ENCODE results near the gene ERC2. TPM values are rescaled to one million over a fixed set of nuclear protein-coding genes. Genes with fewer than 3 reads are reported as not detected.

ERC2 gene
- total and polyA plus RNA-seq, 2 donors (not counting 1 experiment from before 2014, with no cell fraction given): 0.14 to 0.17 TPM

- Histone ChIP-seq H4K20me1 (ENCODE audit: control insufficient read depth, extremely low read depth, insufficient read depth, low read length) (no peaks in the 10 kb centered on the region), H3K9me3 (ENCODE audit: control insufficient read depth, insufficient read depth, low read depth, low read length) (no peaks in the 10 kb centered on the region), H3K4me2 (ENCODE audit: extremely low read depth, insufficient read depth, low read length) (no peak overlapping the region), H3K4me1 (ENCODE audit: control insufficient read depth, extremely low read depth, insufficient read depth, low read length) (no peaks in the 10 kb centered on the region), H3K27ac (ENCODE audit: insufficient read depth, low read length) (no peak overlapping the region), H2AFZ (ENCODE audit: low read length) (no peak overlapping the region), H3K79me2 (ENCODE audit: control insufficient read depth, insufficient read depth, low read length) (no peaks in the 10 kb centered on the region), H3K36me3 (ENCODE audit: control insufficient read depth, insufficient read depth, low read length) (no peaks in the 10 kb centered on the region), H3K9ac (ENCODE audit: insufficient read depth, low read length) (no peak overlapping the region), H3K27me3 (ENCODE audit: control insufficient read depth, insufficient read depth, low read length) (no peaks in the 10 kb centered on the region), H3K4me3 (replicated peaks in 1 of 4; ENCODE audit: control extremely low read depth in 1 of 4, insufficient read depth in 1 of 4, low read depth in 3 of 4, low read length in 4 of 4) (no peak overlapping the region)
- DNase-seq (ENCODE audit: low read depth in 2 of 2): peak in 1 of 2 donors; percentile 5
- TF ChIP-seq, protein P1, sequence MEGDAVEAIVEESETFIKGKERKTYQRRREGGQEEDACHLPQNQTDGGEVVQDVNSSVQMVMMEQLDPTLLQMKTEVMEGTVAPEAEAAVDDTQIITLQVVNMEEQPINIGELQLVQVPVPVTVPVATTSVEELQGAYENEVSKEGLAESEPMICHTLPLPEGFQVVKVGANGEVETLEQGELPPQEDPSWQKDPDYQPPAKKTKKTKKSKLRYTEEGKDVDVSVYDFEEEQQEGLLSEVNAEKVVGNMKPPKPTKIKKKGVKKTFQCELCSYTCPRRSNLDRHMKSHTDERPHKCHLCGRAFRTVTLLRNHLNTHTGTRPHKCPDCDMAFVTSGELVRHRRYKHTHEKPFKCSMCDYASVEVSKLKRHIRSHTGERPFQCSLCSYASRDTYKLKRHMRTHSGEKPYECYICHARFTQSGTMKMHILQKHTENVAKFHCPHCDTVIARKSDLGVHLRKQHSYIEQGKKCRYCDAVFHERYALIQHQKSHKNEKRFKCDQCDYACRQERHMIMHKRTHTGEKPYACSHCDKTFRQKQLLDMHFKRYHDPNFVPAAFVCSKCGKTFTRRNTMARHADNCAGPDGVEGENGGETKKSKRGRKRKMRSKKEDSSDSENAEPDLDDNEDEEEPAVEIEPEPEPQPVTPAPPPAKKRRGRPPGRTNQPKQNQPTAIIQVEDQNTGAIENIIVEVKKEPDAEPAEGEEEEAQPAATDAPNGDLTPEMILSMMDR (conservative IDR thresholded peaks at IDR 0.05 in 1 of 2, IDR thresholded peaks at IDR 0.05 in 1 of 2; ENCODE audit: low read depth in 1 of 2, low read length in 2 of 2): no peak
- TF ChIP-seq EZH2 (IDR thresholded peaks at IDR 0.05; ENCODE audit: low read length, missing control alignments): no peak
Observed at GRCh38 chr3:56295161-56295560, 173.1 kb downstream of the ERC2 start.

GRCh38 chr3:56294286-56294685 lies 174.0 kb downstream of the ERC2 start:
- Histone ChIP-seq H3K4me1 (ENCODE audit: control insufficient read depth, extremely low read depth, insufficient read depth, low read length) (no peaks in the 10 kb centered on the region), H3K9me3 (ENCODE audit: control insufficient read depth, insufficient read depth, low read depth, low read length) (no peaks in the 10 kb centered on the region), H3K9ac (ENCODE audit: insufficient read depth, low read length) (no peak overlapping the region), H2AFZ (ENCODE audit: low read length) (no peak overlapping the region), H4K20me1 (ENCODE audit: control insufficient read depth, extremely low read depth, insufficient read depth, low read length) (no peaks in the 10 kb centered on the region), H3K4me2 (ENCODE audit: extremely low read depth, insufficient read depth, low read length) (no peak overlapping the region), H3K4me3 (replicated peaks in 1 of 4; ENCODE audit: control extremely low read depth in 1 of 4, insufficient read depth in 1 of 4, low read depth in 3 of 4, low read length in 4 of 4) (no peak overlapping the region), H3K27me3 (ENCODE audit: control insufficient read depth, insufficient read depth, low read length) (no peaks in the 10 kb centered on the region), H3K79me2 (ENCODE audit: control insufficient read depth, insufficient read depth, low read length) (no peaks in the 10 kb centered on the region), H3K27ac (ENCODE audit: insufficient read depth, low read length) (no peak overlapping the region), H3K36me3 (ENCODE audit: control insufficient read depth, insufficient read depth, low read length) (no peaks in the 10 kb centered on the region)
- no peak for DNase-seq (ENCODE audit: low read depth in 2 of 2)
- TF ChIP-seq, protein P1 (conservative IDR thresholded peaks at IDR 0.05 in 1 of 2, IDR thresholded peaks at IDR 0.05 in 1 of 2; ENCODE audit: low read depth in 1 of 2, low read length in 2 of 2): no peak
- TF ChIP-seq EZH2 (IDR thresholded peaks at IDR 0.05; ENCODE audit: low read length, missing control alignments): no peak

DNA sequence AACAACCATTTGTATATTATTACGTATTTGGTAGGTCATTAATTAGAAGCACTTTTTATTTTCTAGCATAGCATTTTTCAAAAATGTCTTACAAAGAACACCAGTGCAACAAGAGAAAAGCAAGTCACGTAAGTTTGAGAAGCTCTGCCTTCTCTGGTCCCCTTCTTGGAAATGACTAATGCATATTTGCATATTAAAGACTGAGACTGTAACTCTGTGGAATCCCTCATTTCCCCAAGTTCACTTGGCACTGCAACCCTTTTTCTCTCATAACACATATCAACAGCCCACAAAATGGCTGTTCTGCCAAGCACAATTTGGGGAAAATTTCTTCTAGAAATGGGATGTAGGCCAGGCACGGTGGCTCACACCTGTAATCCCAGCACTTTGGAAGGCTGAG lies 176.3 kb downstream of the ERC2 start:
- Histone ChIP-seq H3K79me2 (ENCODE audit: control insufficient read depth, insufficient read depth, low read length) (no peaks in the 10 kb centered on the region), H3K27me3 (ENCODE audit: control insufficient read depth, insufficient read depth, low read length) (no peaks in the 10 kb centered on the region), H3K36me3 (ENCODE audit: control insufficient read depth, insufficient read depth, low read length) (no peaks in the 10 kb centered on the region), H3K9ac (ENCODE audit: insufficient read depth, low read length) (no peak overlapping the region), H3K4me2 (ENCODE audit: extremely low read depth, insufficient read depth, low read length) (no peak overlapping the region), H3K9me3 (ENCODE audit: control insufficient read depth, insufficient read depth, low read depth, low read length) (no peaks in the 10 kb centered on the region), H4K20me1 (ENCODE audit: control insufficient read depth, extremely low read depth, insufficient read depth, low read length) (no peaks in the 10 kb centered on the region), H2AFZ (ENCODE audit: low read length) (no peak overlapping the region), H3K4me1 (ENCODE audit: control insufficient read depth, extremely low read depth, insufficient read depth, low read length) (no peaks in the 10 kb centered on the region), H3K27ac (ENCODE audit: insufficient read depth, low read length) (no peak overlapping the region), H3K4me3 (replicated peaks in 1 of 4; ENCODE audit: control extremely low read depth in 1 of 4, insufficient read depth in 1 of 4, low read depth in 3 of 4, low read length in 4 of 4) (no peak overlapping the region)
- peak in 1 of 2 donors; percentile 88 for DNase-seq (ENCODE audit: low read depth in 2 of 2)
- no peak for TF ChIP-seq EZH2 (IDR thresholded peaks at IDR 0.05; ENCODE audit: low read length, missing control alignments)

Data from fibroblast of lung (primary cell).